WTC11 (cell line): Measurements from ENCODE around the gene TMEM225. TPM values are rescaled to one million over a fixed set of nuclear protein-coding genes. Genes with fewer than 3 reads are reported as not detected.

Source experiments
- ATAC-seq: fragments of 200-7000 bp; cut with Tn5 transposase; 2 replicates; pipeline ENCODE4 v1.10.0; 2021; ENCODE audit warnings: mild to moderate bottlenecking, moderate library complexity
- CTCF ChIA-PET: fragments of 300-600 bp; sonication (Branson Sonifier 250); formaldehyde crosslinking; loops from one replicate; lab custom pipeline; 2021; ENCODE audit warnings: antibody characterized with exemption; lab: Charles Lee
- POLR2A ChIA-PET: fragments of 350-600 bp; sonication (Branson Sonifier 250); formaldehyde crosslinking; loops from one replicate; lab custom pipeline; 2021; ENCODE audit warnings: antibody characterized with exemption; lab: Charles Lee
- DNase-seq: peaks from one replicate; pipeline ENCODE4 v3.0.0; 2021; ENCODE audit warnings: low spot score
- H3K27ac Mint-ChIP-seq: 2 replicates; pipeline ENCODE4 v1.8.0; 2021; ENCODE audit warnings: mixed read lengths
- H3K27me3 Mint-ChIP-seq: 2 replicates; pipeline ENCODE4 v1.8.0; 2021; ENCODE audit warnings: low read depth, mild to moderate bottlenecking, moderate library complexity, mixed read lengths
- H3K36me3 Mint-ChIP-seq: 2 replicates; pipeline ENCODE4 v1.8.0; 2021; ENCODE audit warnings: mixed read lengths
- H3K4me1 Mint-ChIP-seq: 2 replicates; pipeline ENCODE4 v1.8.0; 2022; ENCODE audit warnings: mixed read lengths
- H3K4me3 Mint-ChIP-seq: 2 replicates; pipeline ENCODE4 v1.8.0; 2021; ENCODE audit warnings: mild to moderate bottlenecking, moderate library complexity, mixed read lengths
- H3K9me3 Mint-ChIP-seq: 2 replicates; pipeline ENCODE4 v1.8.0; 2021; ENCODE audit warnings: mixed read lengths
- E2F4 ChIP-seq: sonication (generic); formaldehyde crosslinking; IDR thresholded peaks from 2 replicates; pipeline ENCODE4 v1.8.1; 2022; ENCODE audit warnings: low read depth, mild to moderate bottlenecking, moderate library complexity, missing genetic modification reagents, borderline replicate concordance
- ETV6 ChIP-seq: sonication (generic); formaldehyde crosslinking; IDR thresholded peaks from 2 replicates; pipeline ENCODE4 v1.8.1; 2022; ENCODE audit warnings: mild to moderate bottlenecking, missing genetic modification reagents
- PRRX2 ChIP-seq: fragments of 250-450 bp; sonication (Bioruptor Pico); IDR thresholded peaks from 2 replicates; pipeline ENCODE4 v1.8.0; 2021; ENCODE audit warnings: mild to moderate bottlenecking
- STAT6 ChIP-seq: sonication (generic); formaldehyde crosslinking; conservative IDR thresholded peaks from 2 replicates; pipeline ENCODE4 v1.8.1; 2023; ENCODE audit warnings: mild to moderate bottlenecking, low read depth, missing genetic modification reagents, moderate library complexity
- TEAD4 ChIP-seq: sonication (generic); formaldehyde crosslinking; IDR thresholded peaks from 2 replicates; pipeline ENCODE4 v1.8.0; 2022; ENCODE audit warnings: mild to moderate bottlenecking, missing genetic modification reagents
- ZBTB21 ChIP-seq: sonication (generic); formaldehyde crosslinking; IDR thresholded peaks from 2 replicates; pipeline ENCODE4 v1.8.1; 2023; ENCODE audit warnings: mild to moderate bottlenecking, missing genetic modification reagents, borderline replicate concordance
- ZNF138 ChIP-seq: sonication (generic); formaldehyde crosslinking; conservative IDR thresholded peaks from 2 replicates; pipeline ENCODE4 v1.8.1; 2022; ENCODE audit warnings: mild to moderate bottlenecking, moderate library complexity, missing genetic modification reagents
- ZNF219 ChIP-seq: sonication (generic); formaldehyde crosslinking; IDR thresholded peaks from 2 replicates; pipeline ENCODE4 v1.8.0; 2023; ENCODE audit warnings: missing genetic modification reagents, mild to moderate bottlenecking, borderline replicate concordance
- ZNF263 ChIP-seq: sonication (generic); formaldehyde crosslinking; IDR thresholded peaks from 2 replicates; pipeline ENCODE4 v1.8.1; 2022; ENCODE audit warnings: low read depth, mild to moderate bottlenecking, moderate library complexity, missing genetic modification reagents
- ZNF317 ChIP-seq: sonication (generic); formaldehyde crosslinking; IDR thresholded peaks from 2 replicates; pipeline ENCODE4 v1.8.1; 2023; ENCODE audit warnings: low read depth, mild to moderate bottlenecking, moderate library complexity, missing genetic modification reagents, borderline replicate concordance
- ZNF416 ChIP-seq: fragments of 250-450 bp; sonication (Bioruptor Pico); IDR thresholded peaks from 2 replicates; pipeline ENCODE4 v1.9.0; 2021; ENCODE audit warnings: mild to moderate bottlenecking, inconsistent platforms
- ZNF532 ChIP-seq: fragments of 250-450 bp; sonication (Bioruptor Pico); IDR thresholded peaks from 2 replicates; pipeline ENCODE4 v1.9.0; 2021; ENCODE audit warnings: mild to moderate bottlenecking, borderline replicate concordance
- total RNA-seq: library from RNA; stranded (reverse); gene quantifications from 3 replicates; pipeline ENCODE4 v1.2.3, GENCODE V29; 2021
- TF ChIP-seq, protein P1 (sequence below): sonication (generic); formaldehyde crosslinking; IDR thresholded peaks from 2 replicates; pipeline ENCODE4 v1.8.1; 2023; ENCODE audit warnings: mild to moderate bottlenecking, missing genetic modification reagents, borderline replicate concordance
- TF ChIP-seq, protein P2 (sequence below): fragments of 250-450 bp; sonication (Bioruptor Pico); IDR thresholded peaks from 2 replicates; pipeline ENCODE4 v1.8.0; 2021; ENCODE audit warnings: mild to moderate bottlenecking

Gene TMEM225
- total RNA-seq, 1 experiment from 2014 or later: not detected

GRCh38 chr11:123851110-123851509, 34.4 kb downstream of the TMEM225 start:
- peaks cover 22% of the 10 kb centered on the region for H3K36me3 Mint-ChIP-seq
- TF ChIP-seq ZNF317 (CRISPR knock-in tag) (no peak), ZBTB21 (no peak), PRRX2 (CRISPR knock-in tag) (no peak), ZNF416 (CRISPR knock-in tag) (no peak), ETV6 (no peak)
- TF ChIP-seq, all 79 proteins: peak for 0
- DNase-seq (no peak), ATAC-seq (no peak)
- ChIA-PET POLR2A (no interaction called here), CTCF (no interaction called here)
- no peak overlapping the region for H3K27ac Mint-ChIP-seq
- peaks cover 43% of the 10 kb centered on the region for H3K9me3 Mint-ChIP-seq
- H3K4me1 Mint-ChIP-seq: peaks cover 25% of the 10 kb centered on the region
- no peak overlapping the region for H3K4me3 Mint-ChIP-seq
- no peaks in the 10 kb centered on the region; the same call in 1 of the 2 replicates for H3K27me3 Mint-ChIP-seq

GRCh38 chr11:123841174-123841573, 44.3 kb downstream of the TMEM225 start:
- Mint-ChIP-seq H3K9me3 (no peaks in the 10 kb centered on the region), H3K4me3 (no peak overlapping the region), H3K36me3 (no peaks in the 10 kb centered on the region), H3K27ac (no peak overlapping the region), H3K4me1 (peaks cover 8% of the 10 kb centered on the region; the same call in 1 of the 2 replicates), H3K27me3 (no peaks in the 10 kb centered on the region)
- TF ChIP-seq, protein P1, sequence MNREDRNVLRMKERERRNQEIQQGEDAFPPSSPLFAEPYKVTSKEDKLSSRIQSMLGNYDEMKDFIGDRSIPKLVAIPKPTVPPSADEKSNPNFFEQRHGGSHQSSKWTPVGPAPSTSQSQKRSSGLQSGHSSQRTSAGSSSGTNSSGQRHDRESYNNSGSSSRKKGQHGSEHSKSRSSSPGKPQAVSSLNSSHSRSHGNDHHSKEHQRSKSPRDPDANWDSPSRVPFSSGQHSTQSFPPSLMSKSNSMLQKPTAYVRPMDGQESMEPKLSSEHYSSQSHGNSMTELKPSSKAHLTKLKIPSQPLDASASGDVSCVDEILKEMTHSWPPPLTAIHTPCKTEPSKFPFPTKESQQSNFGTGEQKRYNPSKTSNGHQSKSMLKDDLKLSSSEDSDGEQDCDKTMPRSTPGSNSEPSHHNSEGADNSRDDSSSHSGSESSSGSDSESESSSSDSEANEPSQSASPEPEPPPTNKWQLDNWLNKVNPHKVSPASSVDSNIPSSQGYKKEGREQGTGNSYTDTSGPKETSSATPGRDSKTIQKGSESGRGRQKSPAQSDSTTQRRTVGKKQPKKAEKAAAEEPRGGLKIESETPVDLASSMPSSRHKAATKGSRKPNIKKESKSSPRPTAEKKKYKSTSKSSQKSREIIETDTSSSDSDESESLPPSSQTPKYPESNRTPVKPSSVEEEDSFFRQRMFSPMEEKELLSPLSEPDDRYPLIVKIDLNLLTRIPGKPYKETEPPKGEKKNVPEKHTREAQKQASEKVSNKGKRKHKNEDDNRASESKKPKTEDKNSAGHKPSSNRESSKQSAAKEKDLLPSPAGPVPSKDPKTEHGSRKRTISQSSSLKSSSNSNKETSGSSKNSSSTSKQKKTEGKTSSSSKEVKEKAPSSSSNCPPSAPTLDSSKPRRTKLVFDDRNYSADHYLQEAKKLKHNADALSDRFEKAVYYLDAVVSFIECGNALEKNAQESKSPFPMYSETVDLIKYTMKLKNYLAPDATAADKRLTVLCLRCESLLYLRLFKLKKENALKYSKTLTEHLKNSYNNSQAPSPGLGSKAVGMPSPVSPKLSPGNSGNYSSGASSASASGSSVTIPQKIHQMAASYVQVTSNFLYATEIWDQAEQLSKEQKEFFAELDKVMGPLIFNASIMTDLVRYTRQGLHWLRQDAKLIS (CRISPR knock-in tag): no peak
- TF ChIP-seq ZNF138 (CRISPR knock-in tag) (no peak), STAT6 (CRISPR knock-in tag) (no peak), E2F4 (CRISPR knock-in tag) (no peak), ZNF263 (CRISPR knock-in tag) (no peak)
- TF ChIP-seq, protein P2, sequence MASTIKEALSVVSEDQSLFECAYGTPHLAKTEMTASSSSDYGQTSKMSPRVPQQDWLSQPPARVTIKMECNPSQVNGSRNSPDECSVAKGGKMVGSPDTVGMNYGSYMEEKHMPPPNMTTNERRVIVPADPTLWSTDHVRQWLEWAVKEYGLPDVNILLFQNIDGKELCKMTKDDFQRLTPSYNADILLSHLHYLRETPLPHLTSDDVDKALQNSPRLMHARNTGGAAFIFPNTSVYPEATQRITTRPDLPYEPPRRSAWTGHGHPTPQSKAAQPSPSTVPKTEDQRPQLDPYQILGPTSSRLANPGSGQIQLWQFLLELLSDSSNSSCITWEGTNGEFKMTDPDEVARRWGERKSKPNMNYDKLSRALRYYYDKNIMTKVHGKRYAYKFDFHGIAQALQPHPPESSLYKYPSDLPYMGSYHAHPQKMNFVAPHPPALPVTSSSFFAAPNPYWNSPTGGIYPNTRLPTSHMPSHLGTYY (CRISPR knock-in tag): no peak
- DNase-seq (no peak), ATAC-seq (no peak)
- CTCF ChIA-PET: no interaction called here
- POLR2A ChIA-PET: no interaction called here

- Mint-ChIP-seq H3K27ac (no peak overlapping the region), H3K4me1 (peaks cover 8% of the 10 kb centered on the region; the same call in 1 of the 2 replicates), H3K36me3 (no peaks in the 10 kb centered on the region), H3K9me3 (0 out of 2 replicates have a peak, but pooled peaks cover 4% of the 10 kb centered on the region), H3K27me3 (no peaks in the 10 kb centered on the region), H3K4me3 (no peak overlapping the region)
- no peak for ATAC-seq
- TF ChIP-seq TEAD4 (CRISPR knock-in tag) (no peak), ZNF532 (CRISPR knock-in tag) (no peak), ZNF219 (CRISPR knock-in tag) (no peak)
- ChIA-PET POLR2A (no interaction called here), CTCF (no interaction called here)
- no peak for DNase-seq
Measured at GRCh38 chr11:123839131-123839530, 46.3 kb downstream of the TMEM225 start.
